ENCODE results near the gene GRK5.

Gene GRK5

GRCh38 chr10:119316729-119317097, 109.3 kb downstream of the GRK5 start:
- no peak overlapping the region for H3K27ac ChIP-seq
- no peak for TF ChIP-seq CTCF (conservative IDR thresholded peaks at IDR 0.05)

GRCh38 chr10:119318411-119319160, 111.2 kb downstream of the GRK5 start:
- H3K27ac ChIP-seq, result no peak overlapping the region
- no peak for TF ChIP-seq CTCF (conservative IDR thresholded peaks at IDR 0.05)

- no peak overlapping the region for H3K27ac ChIP-seq
- TF ChIP-seq CTCF (conservative IDR thresholded peaks at IDR 0.05), result no peak
Observed at GRCh38 chr10:119319161-119319919, 112.0 kb downstream of the GRK5 start.

GRCh38 chr10:119319920-119320258, 112.5 kb downstream of the GRK5 start:
- no peak overlapping the region for H3K27ac ChIP-seq
- no peak for TF ChIP-seq CTCF (conservative IDR thresholded peaks at IDR 0.05)

- H3K27ac ChIP-seq, result no peak overlapping the region
- no peak for TF ChIP-seq CTCF (conservative IDR thresholded peaks at IDR 0.05)
Observed at GRCh38 chr10:119320981-119321380, 113.6 kb downstream of the GRK5 start.

GRCh38 chr10:119323085-119324016, 116.0 kb downstream of the GRK5 start:
- no peak overlapping the region for H3K27ac ChIP-seq
- no peak for TF ChIP-seq CTCF (conservative IDR thresholded peaks at IDR 0.05)

GRCh38 chr10:119325131-119325530, 117.8 kb downstream of the GRK5 start:
- H3K27ac ChIP-seq, result no peak overlapping the region
- TF ChIP-seq CTCF (conservative IDR thresholded peaks at IDR 0.05), result no peak
